SKM-1 (cell line): ENCODE measurements around the gene GFOD2.

ENCODE experiments used
- DNase-seq: peaks from one replicate; lab custom pipeline; 2025; ENCODE audit not compliant: unreplicated experiment; lab: John Stamatoyannopoulos, UW

GFOD2 gene

DNA sequence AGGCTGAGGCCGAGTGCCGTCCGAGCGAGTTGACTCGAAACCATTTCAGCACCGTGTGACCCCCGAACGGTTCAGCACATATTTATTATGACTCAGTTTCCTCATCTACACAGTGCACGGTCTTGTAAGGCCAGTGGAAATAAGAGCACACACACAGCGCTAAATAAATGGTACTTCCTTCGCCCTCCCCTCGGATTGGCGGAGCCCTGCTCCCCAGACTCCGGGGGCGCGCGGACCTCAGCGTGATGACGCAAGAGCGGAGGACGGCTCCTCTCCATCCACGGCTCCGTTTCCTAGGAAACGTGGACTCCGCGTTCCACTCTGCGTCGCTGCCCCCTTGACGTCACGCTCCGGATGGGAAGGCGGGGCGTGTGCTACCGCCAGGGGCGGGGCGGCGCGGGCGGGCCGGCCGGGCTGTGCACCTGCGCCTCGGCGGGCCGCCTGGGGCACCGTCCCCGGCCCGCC is 58.5 kb downstream of the GFOD2 start, which contains the start of gene PARD6A:
PARD6A (plus strand) TSS at position 397 of the 465 bp plus-strand sequence. CDS start 79 bp downstream, outside the sequence.
- peak; percentile 86 for DNase-seq

DNA sequence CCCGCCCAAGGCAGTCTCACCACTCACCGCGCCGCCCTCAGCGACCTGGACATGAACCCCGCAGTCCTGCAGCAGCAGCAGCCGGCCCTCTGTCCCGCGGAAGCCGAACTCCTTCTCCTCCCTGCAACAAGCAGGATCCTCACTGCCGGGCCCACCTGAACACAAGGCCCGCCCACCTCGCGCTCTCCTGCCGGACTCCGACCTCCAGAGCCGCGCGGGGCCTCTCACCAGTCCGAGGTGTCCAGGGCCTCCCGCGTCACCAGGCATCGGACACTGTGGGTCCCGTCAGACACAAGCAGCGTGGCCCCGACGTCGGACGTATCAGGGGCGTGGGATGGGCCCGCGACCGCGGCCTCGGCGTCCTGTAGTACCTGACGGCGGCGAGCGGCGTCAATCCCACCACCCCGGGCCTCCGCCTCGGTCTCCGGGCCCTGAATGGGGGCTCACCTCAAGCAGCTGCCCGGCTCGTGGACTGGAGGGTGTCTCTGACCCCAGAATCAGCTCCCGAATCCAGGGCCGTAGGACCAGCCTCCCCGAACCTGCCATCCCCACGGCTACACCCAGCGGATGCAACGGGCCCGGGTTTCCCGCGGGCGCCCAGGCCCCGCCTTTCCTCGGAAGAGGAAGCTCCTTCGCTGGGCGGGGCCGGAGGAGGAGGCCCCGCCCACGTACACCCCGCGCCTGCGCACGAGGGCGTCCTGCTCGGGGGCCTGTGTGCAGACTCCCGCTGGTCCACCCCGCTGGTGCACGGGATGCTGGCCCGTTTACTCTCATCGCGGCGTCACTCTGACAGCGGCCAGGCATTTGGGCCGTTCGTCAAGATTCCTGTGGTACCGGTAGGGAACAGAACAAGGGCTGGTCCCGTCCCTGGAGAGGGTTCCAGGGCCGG is 59.2 kb downstream of the GFOD2 start, which contains the start of gene ACD:
ACD (minus strand) TSS at position 586 of the 889 bp plus-strand sequence; CDS start at position 546, 40 bp downstream.
- peak; percentile 40 for DNase-seq

DNA sequence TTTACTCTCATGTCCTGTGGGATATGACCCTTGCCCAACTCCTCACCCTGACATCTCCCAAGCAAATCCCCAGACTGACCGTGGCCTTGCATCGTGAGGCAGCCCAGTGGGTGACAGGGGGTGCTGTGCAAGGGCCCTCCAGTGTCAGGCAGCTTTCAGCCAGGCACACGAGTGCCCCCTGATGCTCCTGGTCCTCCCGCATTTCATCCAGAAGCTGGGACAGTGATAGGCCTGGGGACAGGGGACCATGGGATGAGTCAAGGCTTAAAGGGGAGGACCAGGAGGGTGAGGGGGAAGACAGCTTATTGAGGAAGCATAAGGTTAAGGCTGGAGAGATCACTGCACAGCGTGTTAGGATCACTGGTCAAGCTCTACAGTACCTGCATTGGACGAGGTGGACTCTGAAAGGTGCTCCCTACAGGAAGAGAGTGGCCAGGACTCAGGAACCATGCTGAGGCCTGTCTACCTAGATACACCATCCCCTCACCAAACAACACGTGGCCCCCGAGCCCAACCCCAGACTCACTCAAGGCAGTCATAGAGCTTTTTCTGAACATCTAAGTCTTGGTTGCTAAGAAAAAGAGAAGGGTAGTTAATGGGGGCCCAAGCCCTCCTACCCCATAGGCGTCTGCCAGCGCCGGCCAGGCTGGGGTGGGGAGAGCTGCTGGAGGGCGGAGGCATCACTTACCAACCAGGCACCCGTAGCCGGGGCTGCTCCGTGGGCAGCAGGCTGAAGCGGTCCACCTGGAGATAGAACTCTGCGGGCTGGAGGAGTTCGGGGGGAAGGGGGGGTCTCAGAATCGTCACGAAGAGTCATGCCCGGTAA is 60.1 kb downstream of the GFOD2 start:
- no peak for DNase-seq

DNA sequence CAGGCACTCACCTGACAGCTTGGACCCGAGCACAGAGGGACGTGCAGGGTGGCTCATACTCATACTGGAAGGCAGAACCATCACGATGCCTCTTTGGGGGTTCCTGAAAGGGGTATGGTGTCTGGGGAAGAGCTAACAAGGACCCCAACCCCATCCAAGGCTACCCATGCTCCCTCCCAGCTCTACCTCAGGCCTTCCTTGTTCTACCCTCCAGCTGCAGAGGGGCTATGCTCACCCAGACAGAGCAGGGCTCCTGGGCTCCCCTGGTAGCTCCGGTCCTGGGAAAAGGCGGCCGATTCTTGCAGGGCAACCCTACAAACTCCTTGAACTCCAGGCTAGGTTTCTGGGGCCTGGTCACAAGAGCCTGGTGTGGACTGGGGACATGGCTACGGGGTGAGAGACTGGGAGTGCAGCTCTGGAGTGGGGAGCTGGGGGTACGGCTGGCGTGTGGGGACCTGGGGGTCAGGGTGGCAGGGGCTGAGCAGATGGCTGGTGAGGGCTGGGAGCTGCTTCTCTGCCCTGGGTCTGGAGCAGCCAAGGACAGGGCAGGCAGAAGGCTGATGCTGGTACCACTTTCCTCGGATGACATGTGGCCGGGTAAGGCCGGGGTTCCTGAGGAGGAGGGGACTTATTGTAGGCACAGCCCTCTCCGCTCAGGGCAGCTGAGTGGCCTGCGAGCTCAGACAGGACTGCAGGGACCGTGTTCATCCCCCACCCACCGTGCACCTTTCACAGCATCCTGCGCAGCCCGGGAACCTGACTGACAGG is 61.2 kb downstream of the GFOD2 start:
- no peak for DNase-seq

GRCh38 chr16:67657017-67657608 is 62.0 kb downstream of the GFOD2 start:
- no peak for DNase-seq

DNA sequence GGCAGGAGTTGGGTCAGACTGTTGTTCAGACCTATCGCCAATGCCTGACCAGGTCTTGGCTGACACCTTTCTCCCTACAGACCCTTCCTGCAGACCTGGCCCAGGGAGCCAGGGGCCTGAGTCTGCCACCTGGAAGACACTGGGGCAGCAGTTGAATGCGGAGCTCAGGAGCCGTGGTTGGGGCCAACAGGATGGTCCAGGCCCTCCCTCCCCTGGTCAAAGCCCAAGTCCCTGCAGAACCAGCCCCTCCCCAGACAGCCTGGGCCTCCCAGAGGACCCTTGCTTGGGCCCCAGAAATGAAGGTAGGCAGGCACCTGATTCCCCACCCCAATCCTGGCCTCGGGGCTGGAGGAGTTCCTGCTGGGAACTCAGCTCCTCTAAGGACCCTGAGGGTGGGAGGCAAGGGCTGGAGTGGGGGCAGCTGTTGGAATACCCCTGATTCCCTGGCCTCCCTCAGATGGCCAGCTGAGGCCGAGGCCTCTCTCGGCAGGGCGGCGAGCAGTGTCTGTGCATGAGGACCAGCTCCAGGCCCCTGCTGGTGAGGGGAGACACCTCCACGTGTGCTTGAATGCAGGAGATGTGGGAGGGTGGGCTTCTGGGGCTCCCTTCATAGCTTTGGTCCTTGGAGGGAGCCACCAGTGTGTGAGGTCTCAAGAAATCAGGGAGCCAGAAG is 62.6 kb downstream of the GFOD2 start:
- DNase-seq = no peak

DNA sequence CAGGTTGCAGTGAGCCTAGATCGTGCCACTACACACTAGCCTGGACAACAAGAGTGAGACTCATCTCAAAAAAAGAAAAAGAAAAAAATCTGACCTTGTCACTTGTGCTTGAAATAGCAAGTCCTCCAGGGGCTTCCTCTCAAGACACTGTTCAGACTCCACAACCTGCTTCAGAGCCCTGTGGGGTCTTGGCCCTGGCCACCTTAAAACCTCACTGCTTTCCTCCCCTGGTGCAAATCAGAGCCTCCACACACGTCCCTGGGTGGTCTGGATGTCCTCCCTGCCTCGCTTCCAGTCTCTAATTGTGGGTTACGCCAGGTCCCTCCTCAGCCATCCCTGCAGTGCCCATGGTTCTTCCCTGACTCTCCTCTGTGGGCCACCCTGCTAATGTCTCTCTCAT is 63.8 kb downstream of the GFOD2 start:
- no peak for DNase-seq

GRCh38 chr16:67654403-67654911 is 64.7 kb downstream of the GFOD2 start:
- no peak for DNase-seq

GRCh38 chr16:67653789-67654402 is 65.2 kb downstream of the GFOD2 start:
- no peak for DNase-seq

DNA sequence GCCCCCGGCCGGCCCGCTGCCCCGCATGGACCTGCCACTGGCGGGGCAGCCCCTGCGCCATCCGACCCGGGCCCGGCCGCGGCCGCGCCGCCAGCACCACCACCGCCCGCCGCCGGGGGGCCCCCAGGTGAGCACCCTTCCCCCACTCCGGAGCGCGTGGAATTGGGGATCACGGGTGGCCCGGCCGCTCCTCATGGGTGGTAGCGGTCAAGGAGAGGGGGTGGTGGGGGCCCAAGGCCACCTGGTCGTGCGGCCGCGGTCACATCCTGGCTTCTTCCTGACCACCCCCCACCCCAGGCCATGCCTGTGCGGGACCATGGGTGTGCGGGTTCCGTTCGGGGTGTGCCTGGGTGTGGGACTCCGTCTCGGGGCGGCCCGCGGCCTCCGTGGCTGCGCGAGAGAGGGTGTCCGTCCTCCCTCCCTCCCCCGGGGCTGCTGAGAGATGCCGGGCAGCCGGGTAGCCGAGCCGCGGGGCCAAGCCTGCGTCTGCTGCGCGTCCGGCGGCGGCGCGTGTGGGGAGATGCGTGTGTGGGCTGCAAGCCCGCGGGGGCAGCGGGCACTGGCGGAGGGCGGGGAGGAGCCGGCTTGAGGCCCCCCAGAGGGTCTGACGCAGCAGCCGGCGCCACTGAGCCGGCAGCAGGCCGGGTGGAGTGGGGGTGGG is 65.9 kb downstream of the GFOD2 start:
- DNase-seq = no peak

- no peak for DNase-seq
Measured at GRCh38 chr16:67652578-67653127, 66.5 kb downstream of the GFOD2 start.

- no peak for DNase-seq
Measured at GRCh38 chr16:67651847-67652246, 67.3 kb downstream of the GFOD2 start.

DNA sequence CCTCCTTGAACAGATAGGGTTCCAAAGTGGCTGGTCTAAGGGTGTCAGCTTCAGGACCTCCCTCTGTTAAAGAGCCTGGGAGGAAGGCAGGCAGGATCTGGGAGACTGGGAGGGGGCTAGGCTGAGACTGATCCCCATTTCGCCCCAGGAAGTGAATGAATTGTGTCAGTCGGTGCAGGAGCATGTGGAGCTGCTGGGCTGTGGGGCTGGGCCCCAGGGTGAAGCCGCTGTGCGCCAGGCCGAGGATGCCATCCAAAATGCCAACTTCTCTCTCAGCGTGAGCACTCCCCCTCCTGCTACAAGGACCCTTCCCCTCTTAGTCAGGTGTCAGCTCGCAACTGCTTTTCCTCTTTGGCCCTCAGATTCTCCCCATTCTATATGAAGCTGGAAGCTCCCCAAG is 68.1 kb downstream of the GFOD2 start:
- DNase-seq = no peak

- no peak for DNase-seq
Measured at GRCh38 chr16:67650023-67650422, 69.1 kb downstream of the GFOD2 start.

- DNase-seq = no peak
Measured at GRCh38 chr16:67649494-67649931, 69.6 kb downstream of the GFOD2 start.

- DNase-seq = no peak
Measured at GRCh38 chr16:67648764-67649407, 70.2 kb downstream of the GFOD2 start.

- no peak for DNase-seq
Measured at GRCh38 chr16:67648088-67648763, 70.9 kb downstream of the GFOD2 start.
